Stomach (tissue), 4 donors: ENCODE measurements around the gene RPS6KB2.

ENCODE experiments used
- POLR2A ChIP-seq, 4 donors: fragments of 450-650 bp; IDR thresholded peaks; one replicate each; pipeline ENCODE4 v1.6.1; 2016; ENCODE audit warnings: antibody characterized with exemption in 4 of 4, control low read depth in 2 of 4, mild to moderate bottlenecking in 1 of 4, moderate library complexity in 1 of 4
- POLR2AphosphoS5 ChIP-seq, 3 donors: sonication (generic); formaldehyde crosslinking; IDR thresholded peaks; one replicate each; pipeline ENCODE4 v1.6.1; 2016; ENCODE audit warnings: antibody characterized with exemption in 3 of 3
- TF ChIP-seq, protein P1 (sequence below), 7 experiments: fragments of 450-650 bp in 4 of 7; fragments of 200-600 bp in 3 of 7; sonication (generic) in 3 of 7; IDR thresholded peaks; one replicate each; pipeline ENCODE4 v1.5.1; 2016 to 2019; ENCODE audit warnings: antibody characterized with exemption in 7 of 7, control low read depth in 2 of 7, mild to moderate bottlenecking in 1 of 7

DNA sequence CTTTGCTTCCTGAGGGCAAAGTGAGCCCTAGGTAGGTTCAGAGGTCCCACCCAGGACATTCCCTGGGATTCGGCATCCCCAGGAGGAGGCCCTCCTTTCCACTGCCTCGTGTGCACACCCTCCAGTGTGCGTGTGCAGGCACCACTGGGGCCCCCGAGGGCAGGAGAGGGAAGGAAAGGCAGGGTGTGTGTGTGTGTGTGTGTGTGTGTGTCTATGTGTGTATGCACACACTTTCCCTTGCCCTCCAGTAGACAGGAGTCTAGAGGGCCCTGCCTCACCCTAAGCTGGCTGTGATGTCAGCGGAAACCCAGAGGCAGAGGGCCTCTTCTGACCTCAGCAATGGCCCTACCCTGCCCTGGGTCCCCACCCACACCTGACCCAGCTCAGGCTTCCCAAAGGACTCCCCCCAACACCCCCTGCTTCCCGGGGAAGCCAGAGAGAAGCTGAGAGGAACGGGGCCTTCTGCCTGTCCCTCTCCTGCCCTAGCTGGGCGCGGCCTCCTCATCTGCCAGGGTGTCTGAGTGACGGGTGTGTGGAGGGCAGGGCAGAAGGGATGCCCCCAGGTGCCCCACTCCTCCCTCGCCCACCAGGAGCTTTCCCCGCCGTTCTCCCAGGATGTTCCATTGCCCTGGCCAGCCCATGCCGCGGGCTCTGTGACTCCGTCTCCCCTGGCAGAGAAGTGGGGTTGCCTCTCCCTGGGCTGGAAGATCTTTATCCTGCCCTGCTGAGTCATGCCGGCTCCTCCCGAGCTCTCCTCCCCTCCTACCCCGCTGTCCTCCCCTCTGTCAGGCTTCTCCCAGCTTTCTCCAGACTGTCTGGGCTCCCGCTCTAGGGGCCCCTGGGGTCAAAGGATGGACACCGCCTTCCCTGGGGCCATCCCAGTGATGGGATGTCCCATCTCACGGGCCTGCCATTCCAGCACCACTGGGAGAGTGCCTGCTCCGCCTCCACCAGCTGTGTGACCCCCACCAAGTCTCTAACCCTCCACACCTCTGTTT, 48.9 kb upstream of the RPS6KB2 start:
- TF ChIP-seq, protein P1, sequence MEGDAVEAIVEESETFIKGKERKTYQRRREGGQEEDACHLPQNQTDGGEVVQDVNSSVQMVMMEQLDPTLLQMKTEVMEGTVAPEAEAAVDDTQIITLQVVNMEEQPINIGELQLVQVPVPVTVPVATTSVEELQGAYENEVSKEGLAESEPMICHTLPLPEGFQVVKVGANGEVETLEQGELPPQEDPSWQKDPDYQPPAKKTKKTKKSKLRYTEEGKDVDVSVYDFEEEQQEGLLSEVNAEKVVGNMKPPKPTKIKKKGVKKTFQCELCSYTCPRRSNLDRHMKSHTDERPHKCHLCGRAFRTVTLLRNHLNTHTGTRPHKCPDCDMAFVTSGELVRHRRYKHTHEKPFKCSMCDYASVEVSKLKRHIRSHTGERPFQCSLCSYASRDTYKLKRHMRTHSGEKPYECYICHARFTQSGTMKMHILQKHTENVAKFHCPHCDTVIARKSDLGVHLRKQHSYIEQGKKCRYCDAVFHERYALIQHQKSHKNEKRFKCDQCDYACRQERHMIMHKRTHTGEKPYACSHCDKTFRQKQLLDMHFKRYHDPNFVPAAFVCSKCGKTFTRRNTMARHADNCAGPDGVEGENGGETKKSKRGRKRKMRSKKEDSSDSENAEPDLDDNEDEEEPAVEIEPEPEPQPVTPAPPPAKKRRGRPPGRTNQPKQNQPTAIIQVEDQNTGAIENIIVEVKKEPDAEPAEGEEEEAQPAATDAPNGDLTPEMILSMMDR (IDR thresholded peaks at IDR 0.05), result no peak
- TF ChIP-seq POLR2A (IDR thresholded peaks at IDR 0.05), result no peak
- no peak for TF ChIP-seq POLR2AphosphoS5 (IDR thresholded peaks at IDR 0.05)
